GM21390 (cell line): Measurements from ENCODE around the gene FARS2.

ENCODE experiments used
- ATAC-seq: cut with Tn5 transposase; IDR thresholded peaks from one replicate; pipeline ENCODE4 v1.9.1; 2021; ENCODE audit not compliant: unreplicated experiment

Gene FARS2

DNA sequence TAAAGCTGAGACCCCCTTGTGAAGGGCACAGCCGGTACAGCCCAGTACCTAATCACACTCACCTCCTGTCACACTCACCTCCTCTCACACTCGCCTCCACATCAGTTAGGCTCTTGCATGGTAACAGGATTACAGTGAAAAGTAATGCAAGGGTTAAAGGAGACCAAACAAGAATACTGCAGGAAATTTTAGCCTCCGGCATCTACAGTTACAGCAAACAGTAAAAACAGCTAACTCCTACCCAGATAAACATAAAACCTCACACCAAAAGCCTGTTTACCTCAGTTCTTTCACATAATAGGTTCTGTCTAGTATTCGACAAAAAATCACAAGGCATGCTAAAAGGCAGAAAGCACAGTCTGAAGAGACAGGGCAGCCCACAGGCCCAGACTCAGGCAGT is 55.6 kb downstream of the FARS2 start:
- ATAC-seq = no peak

DNA sequence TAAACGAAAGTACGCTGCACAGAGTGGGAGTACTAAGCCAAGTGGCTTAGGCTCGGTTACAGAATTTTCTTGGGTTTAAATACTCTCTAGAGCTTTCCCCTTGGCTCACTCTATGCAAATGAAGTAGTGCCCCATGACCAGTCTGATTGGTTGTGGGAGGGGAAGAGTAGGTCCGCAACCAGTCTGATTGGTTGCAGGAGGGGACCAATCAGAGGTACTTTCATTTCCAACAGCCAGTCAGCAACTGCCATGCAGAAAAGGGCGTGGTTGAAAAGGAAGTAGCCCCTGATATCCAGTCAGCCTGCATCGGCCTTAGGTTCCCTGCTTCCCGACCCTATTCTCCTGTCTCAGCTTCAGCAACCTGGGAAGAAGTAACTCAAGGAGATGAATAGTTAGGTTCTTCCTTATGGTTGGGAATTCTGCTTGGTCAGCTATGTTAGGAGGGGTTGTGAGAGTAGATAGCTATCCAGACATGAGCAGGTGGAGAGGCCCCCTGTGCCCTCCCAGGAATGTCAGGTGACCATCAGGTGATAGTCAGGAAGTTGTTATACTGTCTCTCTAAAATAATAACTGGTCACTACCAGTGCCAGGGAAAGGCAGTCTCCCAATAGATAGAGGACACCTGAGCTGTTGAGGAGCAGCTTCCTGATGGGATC is 57.4 kb downstream of the FARS2 start:
- no peak for ATAC-seq

DNA sequence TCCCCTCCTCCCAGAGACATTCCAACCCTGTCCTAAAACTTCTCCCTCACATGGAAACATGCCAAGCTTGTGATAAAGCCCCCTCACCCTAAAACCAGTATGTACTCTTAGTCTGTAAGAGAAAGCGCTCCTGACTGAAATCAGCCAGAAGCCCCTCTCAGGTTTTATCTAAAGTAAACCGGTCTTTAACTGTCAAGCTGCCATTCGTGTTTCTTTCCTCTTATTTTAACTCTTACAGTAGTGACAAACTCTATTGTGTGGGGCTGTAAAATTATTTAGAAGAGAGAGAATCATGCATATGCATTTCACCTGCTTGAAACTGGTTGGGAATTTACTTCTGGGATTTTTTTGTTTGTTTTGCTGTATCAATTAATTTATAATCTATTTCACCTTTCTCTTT is 62.7 kb downstream of the FARS2 start:
- ATAC-seq = no peak

DNA sequence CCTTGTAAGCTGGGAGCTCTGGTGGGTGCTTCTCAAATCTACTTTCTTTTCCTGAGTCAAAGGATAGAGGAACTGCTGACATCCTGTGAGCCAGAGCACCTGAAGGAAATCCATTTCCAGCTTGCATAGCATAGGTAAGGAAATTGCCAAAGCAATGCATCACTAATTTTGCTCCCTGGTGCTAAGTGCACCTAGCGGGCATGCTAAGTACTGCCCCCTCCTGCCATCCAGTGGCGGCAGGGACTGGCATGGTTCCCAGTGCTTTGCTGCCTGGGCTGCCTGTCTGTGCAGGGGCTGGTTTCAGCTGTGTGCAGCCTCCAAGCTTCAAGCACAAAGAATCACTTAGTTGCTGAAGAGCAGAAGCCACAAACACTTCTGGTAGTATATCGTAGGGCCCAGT is 63.9 kb downstream of the FARS2 start:
- no peak for ATAC-seq

DNA sequence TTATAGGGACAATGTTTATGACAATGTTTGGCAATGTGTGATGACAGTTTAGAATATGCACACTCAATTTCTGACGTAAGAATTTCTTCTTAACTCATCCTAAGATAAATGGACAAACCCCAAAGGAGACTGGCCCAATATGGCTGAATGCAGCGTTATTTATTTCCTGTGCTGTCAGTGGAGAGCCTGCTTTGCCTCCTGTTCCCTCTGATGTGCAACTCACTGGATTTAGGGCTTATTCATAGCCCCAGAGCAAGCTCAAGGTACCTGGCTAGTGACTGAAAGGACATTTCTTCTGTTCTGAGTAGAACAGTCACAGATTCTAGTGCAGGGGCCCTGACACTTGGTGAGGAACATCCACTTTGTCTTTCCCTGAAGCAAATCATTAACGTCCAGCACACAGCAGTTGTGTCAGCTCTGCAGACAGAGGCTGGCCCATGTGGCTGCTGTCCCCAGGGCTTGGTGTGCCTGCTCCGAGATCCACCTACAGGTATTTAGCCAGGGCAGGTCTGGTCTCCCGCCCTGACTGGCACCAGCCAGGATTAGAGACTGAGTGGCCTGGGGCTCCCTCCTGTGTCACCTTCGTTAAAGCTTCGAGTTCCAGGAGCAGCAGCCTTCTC is 64.8 kb downstream of the FARS2 start:
- ATAC-seq = no peak

DNA sequence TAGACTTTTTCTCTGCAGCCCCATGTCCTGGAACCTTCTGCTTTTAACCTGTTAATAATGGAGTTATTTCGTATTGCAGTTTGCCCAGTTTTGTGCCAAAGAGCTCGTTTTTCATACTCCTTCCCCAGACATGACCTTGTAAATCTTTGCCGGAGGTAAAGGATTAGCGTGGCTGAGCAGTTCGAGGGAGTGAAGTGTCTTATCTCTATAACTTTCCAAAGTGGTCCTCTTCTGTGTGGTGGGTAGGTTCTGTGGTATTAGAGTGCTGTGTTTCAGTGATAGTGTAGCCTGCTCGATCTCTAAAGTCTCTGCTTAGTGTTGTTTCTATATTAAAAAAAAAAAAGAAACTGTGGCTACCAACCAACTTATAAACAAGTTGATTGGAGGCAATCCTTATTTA is 67.5 kb downstream of the FARS2 start:
- ATAC-seq = no peak

DNA sequence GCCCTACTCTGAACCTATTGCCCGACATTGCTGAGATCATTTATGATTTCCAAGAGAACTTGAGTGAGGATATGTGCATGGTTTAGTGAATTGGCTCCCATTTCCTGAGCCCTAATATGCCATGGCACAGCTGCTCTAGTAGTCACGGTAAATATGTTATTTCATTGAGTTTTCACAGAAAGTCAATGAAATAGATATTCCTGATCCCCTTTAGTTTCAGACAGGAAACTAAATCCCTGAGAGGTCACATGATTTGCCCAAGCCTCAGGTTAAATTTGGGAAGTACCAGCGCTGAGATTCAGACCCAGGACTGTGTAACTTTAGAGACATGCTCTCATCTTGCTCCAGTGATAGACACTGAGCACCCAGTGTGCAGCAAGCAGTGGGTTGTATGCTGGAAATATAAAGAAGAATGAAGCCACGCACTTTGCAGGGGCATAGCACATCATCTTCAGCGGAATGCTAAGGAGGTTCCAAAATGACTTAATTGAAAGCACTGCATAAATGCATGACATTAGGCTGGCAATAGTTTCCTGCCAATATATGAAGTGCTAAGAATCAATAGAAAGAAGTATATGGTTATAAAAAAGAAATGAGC is 70.6 kb downstream of the FARS2 start:
- ATAC-seq = no peak

DNA sequence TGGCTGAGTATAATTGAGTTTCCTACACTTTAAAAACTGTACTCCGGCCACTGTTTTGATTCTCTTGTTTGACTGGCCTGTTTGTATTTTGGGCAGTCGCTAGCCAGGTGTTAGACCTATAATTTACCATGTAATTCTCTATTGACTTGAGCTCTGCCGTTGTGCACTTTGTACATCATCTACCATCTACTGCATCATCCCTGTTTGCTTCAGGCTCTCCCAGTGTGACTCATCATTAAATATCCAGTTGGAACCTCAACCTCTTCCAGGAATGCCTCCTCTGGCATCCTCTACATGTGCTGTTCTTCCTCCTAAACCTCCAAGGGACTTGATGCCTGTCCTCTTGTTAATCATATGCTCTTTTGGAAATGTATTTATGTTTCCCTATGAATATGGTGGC is 72.3 kb downstream of the FARS2 start:
- no peak for ATAC-seq

DNA sequence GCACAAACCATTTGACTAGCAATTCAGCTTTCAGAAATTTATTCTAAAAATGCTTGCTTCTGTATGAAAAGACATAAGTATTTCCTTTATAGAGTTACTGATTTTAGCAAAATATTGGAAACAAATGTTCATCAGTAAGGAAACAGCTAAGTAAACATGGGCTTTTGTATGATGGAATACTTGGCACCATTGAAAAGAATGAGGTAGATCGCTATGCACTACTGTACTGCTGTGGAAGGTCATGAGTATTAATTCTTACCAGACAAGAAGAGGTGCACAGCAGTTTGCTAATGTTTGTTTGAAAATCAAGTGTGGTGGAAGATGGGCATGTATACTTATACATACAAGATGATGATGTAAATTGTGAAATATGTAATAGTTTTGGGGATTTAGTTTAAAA is 73.0 kb downstream of the FARS2 start:
- ATAC-seq = no peak

DNA sequence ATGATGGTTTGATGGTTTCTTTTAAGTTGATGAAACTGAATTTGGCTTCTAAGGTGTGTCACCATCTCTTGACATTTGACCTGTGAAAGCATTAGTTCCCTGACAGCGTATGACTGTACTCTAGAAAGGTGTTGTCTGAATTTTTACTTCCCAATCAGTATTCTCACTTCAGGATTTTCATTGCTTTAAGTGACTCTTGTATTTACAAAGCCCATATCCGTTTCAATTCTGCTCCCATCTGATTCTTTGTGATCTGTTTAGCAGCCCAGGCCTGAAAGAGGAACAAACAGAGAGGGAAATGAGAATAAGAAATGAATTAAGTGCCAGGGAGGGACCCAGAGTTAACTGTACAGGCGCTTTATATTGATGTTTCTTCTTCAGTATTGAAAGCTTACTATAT is 73.7 kb downstream of the FARS2 start:
- no peak for ATAC-seq

DNA sequence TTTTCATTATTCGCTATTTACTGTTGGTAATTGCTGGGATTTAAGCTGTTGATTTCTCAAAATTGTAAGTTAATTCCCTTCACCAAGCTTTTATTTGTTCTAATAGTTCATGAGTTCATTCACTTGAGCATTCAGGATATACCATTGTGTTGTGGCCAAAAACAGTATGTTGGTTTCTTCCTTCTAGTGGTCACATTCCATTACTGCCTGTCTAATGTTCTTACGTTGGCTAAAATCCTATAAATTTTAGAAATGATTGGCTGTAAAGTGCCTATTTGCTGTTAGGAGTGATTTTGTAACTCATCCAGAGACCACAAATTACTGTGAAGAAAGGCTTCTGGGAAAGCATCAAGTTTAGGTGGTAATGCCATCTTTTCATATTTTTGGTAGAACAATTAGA is 76.3 kb downstream of the FARS2 start:
- no peak for ATAC-seq

DNA sequence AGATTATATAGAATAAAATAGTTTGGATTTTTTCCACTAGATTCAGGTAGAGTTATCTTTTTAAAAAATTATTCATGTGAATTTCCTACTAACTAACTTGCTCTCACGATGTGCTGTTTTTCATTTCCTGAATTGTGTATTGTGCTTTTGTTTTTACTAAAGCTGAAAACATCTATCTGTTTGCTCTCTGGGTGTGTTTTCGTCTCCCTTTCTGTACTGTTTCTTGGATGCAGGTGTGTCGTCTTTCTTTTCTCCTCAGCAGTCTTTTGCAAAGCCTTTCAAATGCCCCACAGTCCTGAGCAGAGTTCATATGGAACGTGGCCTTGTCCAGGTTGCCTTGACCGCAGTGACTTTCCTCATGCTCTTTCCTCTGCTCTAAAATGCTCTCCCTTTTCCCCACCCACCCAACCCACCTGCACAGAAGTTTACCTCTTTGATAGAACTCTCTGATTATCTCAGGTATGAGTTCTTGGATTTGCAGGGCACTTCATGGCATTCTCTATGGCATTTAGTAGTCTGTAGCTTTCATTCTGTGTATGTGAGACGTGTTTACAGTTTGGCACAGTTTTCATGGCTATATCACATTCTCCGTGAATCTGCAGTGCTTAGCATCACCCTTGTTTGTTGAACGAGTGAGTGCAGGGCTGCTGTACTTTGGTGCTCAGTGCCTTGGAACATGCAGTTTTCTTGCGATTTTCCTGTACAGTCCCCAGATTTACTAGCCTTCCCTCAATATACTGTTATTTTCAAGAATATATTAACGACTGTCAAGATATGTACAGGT is 77.1 kb downstream of the FARS2 start:
- ATAC-seq = peak; percentile 73

DNA sequence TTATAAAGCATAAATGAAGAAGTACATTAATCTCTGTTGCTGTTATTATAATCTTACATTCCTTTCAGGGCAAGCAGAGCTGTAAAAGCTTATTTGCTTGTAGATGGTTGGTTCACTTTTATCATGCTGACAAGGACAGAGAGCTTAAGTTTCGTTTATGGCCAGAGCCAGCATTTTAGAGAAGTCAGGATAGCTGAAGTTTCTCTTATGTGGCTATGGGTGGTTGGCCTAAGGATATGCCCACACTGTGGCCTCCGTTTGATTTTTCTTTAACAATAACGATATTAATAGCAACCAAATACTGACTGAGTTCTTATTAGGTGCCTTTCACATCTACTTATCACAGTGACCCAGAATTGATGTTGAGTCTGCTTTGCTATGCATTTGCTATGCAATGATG is 78.5 kb downstream of the FARS2 start:
- ATAC-seq = no peak

DNA sequence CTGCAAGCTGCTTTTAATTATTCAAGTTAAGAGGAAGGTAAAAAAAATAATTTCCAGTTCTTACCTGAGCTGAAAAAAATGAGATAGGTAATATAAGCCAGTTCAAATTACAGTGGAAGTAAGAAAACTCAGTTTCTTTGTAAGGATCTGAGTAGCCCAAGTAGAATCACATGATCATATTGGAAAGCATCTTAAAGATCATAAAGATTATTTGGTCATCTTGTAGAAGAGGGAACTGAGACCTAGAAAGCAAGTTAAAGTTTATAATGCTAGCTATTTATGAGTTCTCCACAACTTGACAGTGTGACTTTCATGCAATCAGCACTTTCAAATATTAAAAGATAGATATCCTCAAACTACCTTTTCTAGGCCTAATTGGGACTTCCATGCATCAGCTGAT is 80.5 kb downstream of the FARS2 start:
- ATAC-seq = no peak

DNA sequence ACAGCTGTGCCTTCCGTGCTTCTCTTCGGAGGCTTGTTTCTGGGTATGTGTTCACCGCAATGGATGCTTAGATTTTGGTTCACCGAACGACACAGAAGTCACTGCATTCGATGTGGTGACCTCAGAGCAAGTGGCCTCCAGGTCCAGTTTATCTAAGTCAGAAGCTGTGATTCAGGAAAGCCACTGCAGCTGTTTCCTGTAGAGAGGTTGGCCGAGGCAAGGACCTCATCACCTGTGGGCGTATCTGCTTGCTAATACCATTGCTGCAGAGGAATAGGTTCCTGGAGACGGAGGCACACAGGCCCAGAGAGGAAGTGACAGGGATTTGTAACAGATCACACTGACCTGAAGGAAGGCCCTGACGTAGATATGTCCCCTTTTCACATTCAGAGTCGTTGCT is 82.7 kb downstream of the FARS2 start:
- ATAC-seq = no peak

DNA sequence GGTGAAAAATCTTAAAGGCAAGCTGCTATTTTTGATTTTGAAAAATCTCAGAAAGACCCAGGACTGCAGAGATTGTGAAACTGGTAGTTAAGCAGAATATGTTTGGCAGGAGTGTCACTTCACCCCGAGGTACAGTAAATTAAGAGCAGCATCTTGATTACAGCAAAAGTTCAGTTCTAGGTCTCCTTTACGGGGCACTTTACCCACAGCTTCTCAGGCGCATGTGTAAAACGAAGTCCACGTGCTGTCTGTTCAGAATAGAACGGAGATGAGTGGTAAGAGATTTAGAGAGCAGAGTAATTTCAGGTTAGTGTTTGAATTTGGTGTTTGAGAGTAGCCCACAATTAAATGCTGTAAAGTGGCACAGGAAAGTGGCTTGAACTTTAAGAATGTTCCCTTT is 84.0 kb downstream of the FARS2 start:
- ATAC-seq = no peak

DNA sequence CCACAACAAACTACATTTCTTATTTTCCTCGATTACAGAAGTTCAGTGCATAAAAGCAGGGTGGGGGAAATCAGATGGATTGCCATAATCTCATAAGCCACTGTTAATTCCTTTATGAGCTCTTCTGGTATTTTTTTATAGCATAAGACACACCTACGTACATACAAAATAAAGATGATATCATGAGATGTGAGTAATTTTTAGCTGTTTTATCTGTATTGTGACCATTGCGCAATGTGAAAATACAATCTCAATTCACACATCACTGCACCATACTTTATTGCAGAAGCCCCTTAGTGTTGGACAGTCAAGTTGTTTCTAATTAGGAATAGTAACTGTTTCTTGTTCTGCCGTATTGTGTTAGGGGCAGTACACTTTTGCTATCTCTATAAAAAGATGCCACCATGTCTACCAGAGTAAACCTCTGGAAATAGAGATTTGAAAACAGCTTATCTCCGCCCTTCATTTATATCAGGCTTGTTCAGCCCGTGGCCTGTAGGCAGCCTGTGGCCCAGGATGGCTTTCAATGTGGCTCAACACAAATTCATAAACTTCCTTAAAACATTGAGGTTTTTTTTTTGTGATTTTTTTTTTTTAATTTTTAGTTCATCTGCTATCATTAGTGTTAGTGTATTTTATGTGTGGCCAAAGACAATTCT is 90.4 kb downstream of the FARS2 start:
- ATAC-seq = no peak

DNA sequence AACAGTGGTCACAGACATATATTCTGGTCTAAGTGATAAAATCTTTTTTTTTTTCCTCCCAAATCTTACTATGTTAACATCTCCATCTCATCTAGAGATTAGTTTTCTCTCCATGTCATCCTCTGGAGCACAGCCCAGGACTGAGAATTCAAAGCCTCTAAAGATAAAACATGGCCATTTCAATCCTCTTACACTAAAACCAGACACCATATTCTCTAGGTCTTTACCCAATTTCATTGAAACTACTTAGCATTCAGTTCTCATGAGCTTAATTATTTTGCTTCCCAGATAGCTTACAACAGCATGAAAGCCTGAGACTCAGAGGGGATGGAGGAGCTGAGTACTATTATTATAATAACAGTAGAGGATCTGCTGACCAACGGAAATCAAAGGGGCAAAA is 92.7 kb downstream of the FARS2 start:
- no peak for ATAC-seq

DNA sequence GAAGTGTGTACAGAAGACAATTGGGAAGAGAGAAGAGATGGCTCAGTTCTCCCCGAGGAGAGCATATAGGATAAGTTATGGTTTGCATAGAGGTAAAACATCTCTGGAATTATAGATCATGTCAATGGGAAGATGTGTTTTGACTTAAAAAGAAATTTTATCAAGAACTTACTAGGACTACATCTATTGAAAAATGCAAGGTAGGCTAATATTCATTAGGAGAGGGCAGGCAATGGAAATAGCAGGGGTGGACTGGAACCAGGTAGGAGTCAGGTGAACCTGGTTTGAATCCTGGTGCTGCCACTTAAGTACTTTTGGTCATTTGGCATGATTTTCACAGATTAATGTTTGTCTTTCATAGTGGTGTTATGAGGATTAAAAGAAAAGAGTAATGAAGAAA is 96.2 kb downstream of the FARS2 start:
- ATAC-seq = no peak

DNA sequence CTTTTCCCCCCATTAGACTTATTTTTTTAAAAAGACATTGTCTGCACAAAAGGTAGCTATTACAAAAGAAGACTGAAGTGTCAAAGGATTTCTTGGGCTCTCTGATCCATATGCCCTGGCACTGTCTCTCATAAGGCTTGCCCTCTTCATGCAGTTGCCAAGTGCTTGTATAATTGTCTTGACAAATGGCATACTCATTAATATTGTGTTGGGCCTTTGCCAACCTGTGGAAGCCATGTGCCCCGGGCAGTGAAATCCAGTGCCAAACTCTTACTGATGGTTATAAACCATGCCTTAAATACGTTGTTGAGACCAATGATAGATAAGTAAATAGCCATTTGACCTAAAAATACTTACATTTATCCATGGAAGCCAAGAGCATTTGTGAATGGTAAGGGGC is 98.1 kb downstream of the FARS2 start:
- no peak for ATAC-seq

DNA sequence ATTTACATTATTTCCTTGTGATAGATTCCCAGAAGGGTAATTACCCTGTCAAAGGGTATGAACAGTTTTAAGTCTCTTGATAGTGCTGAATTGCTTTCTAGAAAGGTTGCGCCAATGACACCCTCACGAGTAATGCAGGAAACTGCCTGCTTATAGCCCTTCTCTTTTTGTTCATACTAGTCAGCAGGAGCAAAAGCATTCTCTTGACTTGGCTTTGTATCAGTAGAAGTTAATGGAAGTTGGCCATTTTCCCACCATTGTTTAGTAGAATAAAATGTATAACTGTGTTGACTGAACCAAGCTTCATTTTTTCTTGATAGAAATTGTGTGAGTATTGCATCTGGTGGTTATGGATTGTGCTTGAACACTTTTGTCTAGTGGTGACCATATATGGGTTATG is 100.1 kb downstream of the FARS2 start:
- no peak for ATAC-seq
